HG02885 (cell line): ENCODE results near the gene ELK3.
A peak's percentile ranks its signal among the peaks of the same experiment; 100 is the strongest.

Source experiments
- ATAC-seq: cut with Tn5 transposase; IDR thresholded peaks from one replicate; pipeline ENCODE4 v1.9.1; 2021; ENCODE audit warnings: mild to moderate bottlenecking; ENCODE audit not compliant: unreplicated experiment, poor library complexity

The ELK3 gene

DNA sequence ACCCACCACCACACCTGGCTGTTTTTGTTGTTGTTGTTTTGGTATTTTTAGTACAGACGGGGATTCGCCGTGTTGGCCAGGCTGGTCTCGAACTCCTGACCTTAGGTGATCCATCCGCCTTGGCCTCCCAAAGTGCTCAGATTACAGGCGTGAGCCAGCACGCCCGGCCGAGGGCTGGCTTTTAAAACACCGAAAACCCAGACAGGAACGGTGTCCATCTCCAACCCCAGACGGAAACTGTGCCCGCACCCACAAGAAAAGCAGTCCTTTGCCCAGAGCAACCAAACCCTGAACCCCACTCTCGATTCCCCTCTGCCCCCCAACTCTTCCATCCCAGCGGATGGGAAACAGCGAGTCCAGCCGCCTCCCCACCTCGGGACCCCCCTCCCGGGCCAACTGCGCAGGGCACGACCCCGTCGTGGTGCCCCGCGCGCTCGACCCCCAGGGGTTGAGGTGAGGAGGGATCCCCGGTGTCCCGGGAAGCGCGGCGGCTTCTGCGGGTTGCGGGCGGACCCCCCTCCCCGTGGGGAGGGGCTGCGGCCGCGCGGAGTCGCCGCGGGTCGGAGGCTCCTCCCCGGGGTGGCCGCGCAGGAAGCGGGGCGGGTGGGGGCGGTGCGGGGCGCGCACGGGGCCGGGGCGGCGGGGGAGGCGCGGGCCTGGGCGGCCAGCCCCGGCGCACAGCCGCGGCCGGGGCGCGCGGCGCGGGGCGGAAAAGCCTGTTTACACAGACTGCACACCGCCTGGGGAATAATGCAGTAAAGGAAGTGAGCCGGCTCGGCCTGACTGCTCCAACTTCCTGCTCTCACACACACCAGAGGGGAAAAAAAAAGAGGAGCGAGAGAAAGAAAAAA, at the start of gene ELK3:
Gene ELK3, plus strand, starts transcription at position 651 of the 851 bp plus-strand sequence.
- ATAC-seq: peak; percentile 61

DNA sequence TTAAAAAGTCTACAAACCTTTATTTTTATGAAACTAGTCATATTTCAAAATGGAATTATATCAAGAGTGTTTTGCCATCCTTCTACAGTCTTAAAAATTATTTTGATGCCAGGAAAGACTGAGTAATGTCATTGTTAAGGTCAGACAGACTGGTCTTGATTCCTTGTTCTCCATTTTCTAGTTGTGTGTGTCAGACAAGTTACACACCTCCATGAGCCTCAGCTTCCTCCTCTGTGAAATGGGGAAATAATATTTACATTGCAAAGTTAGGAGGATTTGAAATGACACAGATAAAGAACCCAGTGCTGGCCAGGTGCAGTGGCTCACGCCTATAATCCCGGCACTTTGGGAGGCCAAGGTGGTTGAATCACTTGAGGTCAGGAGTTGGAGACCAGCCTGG, 47.4 kb upstream of the ELK3 start:
- ATAC-seq: no peak

GRCh38 chr12:96150442-96150841, 43.7 kb upstream of the ELK3 start:
- no peak for ATAC-seq

GRCh38 chr12:96152164-96152563, 42.0 kb upstream of the ELK3 start:
- no peak for ATAC-seq

GRCh38 chr12:96153131-96153725, 40.9 kb upstream of the ELK3 start:
- no peak for ATAC-seq

DNA sequence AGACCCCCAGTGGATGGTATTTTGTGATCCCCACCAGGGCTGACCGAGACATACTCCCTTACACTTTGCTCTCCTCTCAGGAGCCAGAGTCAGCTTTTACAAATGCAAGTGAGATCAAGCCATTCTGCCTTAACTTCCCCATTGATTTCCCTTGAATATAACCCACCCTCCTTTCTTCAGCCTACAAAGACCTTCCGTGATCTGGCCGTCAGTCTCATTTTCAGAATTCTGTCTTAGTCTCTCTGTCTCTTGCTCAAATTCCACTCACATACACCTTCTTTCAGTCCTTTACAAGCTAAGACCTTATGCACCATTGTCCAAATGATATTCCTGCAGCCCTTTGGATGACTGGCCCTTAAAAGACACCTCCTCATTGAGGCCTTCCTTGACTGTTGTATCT, 39.0 kb upstream of the ELK3 start:
- ATAC-seq: no peak

DNA sequence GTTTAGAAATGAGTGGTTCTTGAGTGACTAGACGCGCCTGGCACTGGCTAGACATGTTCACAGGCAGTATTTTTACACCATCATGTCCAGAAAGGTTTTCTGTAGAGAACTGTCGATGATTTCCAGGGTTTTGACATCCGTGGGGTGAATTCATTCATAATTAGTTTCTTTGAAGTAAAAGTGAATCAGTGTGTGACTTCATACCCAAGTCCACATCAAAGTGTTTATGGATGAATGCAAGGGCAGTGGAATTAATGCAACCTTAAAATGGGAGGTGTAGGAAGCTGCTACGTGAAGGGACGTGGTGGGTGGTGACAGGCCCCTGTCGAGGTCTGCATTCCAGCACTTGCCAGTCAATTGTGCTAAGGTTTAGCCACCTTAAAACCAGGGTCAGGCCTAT, 38.4 kb upstream of the ELK3 start:
- no peak for ATAC-seq

DNA sequence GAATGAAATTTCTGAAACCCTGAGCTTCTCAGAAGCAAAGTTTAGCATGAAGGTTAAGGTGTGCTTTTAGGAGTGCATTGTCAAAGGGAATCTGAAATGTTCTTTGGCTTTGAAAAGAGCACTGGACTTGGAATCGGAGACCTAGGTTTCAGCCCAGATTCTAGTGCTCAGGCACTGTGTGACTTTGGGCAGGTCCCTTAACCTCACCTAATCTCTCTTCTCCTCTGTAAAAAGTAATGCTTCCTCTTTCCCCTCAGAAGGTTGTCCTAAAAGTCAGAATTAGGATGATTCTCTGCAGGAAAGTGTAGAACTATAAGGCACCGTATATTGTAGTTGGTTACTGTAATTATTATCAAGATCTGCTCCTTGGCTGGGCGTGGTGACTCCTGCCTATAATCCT, 38.0 kb upstream of the ELK3 start:
- ATAC-seq: no peak

GRCh38 chr12:96157427-96157826, 36.7 kb upstream of the ELK3 start:
- ATAC-seq: no peak

GRCh38 chr12:96164951-96165811, 29.0 kb upstream of the ELK3 start:
- ATAC-seq: no peak

- no peak for ATAC-seq
Measured at GRCh38 chr12:96166765-96167164, 27.4 kb upstream of the ELK3 start.

DNA sequence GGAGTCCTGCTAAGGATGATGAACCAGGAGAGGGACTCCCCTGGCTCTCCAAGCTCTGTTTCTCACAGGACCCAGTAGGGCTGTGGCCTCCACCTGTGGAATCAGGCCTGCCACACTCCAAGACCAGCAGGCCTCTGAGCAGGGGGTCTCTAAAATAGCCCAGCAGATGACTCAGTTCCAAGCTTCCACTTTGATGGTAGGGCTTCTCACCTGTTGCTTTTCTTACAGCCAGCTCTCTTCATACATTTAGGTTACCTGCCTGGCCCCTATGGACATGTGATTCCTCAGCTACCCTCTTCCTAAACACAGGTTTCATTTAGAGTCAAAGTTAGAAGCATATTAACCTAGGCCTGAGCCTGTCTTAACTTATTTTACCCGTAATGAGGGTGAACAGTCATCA, 26.7 kb upstream of the ELK3 start:
- ATAC-seq: no peak

- no peak for ATAC-seq
Measured at GRCh38 chr12:96170328-96170727, 23.8 kb upstream of the ELK3 start.

- ATAC-seq: no peak
Measured at GRCh38 chr12:96170762-96171161, 23.4 kb upstream of the ELK3 start.

- ATAC-seq: no peak
Measured at GRCh38 chr12:96171905-96172304, 22.3 kb upstream of the ELK3 start.

DNA sequence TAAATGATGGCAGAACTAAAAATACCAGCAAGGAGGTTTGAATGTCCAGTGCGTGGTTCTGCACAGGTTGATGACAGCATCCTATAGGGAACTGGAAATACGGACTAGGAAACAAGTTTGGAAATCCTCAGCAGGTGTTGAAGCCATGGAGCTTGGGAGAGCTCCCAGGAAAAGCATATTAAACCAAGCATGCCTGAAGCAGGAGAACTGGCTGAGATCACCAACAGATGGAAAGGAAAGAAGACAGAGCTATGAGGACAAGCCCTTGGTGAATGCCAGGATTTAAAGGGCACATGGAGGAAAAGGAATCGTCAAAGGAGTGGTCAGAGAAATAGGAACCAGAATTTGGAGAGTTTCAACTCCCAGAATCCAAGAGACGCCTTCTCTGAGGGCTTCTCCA, 21.2 kb upstream of the ELK3 start:
- ATAC-seq: no peak

GRCh38 chr12:96176575-96176974, 17.6 kb upstream of the ELK3 start:
- ATAC-seq: no peak

- ATAC-seq: peak; percentile 47
Measured at GRCh38 chr12:96177013-96177412, 17.2 kb upstream of the ELK3 start.

GRCh38 chr12:96183734-96184370, 10.3 kb upstream of the ELK3 start:
- ATAC-seq: no peak

DNA sequence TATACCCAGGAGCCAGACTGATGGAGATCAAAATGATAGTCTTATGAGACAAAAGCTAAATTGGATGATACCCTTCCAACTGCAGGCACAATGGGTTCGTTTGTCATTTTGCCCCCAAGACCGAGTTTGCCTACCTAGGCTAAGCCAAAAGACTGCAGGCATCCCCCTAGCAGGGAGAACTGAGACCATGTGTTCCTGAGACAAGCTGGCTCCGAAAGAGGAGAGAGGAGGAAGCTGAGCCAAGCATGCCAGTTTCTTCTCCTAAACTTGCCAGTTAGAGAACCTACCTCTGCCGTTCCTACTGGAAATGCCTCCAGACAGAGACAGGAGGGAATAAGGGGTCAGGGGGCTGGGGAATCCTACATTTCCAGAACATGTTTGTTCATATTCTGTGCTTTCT, 8.3 kb upstream of the ELK3 start:
- no peak for ATAC-seq
